Germinal center (tissue), 1 donor: ENCODE measurements around the gene NNAT.
"Not testable (repeated sequence)": the region's sequence is repeated elsewhere in the genome, so short reads cannot be mapped to it uniquely, and the experiment has no call there.

Experiments used
- DNase-seq: peaks from one replicate; pipeline ENCODE4 v3.0.0; 2012; ENCODE audit warnings: mixed read lengths, low spot score

The NNAT gene

DNA sequence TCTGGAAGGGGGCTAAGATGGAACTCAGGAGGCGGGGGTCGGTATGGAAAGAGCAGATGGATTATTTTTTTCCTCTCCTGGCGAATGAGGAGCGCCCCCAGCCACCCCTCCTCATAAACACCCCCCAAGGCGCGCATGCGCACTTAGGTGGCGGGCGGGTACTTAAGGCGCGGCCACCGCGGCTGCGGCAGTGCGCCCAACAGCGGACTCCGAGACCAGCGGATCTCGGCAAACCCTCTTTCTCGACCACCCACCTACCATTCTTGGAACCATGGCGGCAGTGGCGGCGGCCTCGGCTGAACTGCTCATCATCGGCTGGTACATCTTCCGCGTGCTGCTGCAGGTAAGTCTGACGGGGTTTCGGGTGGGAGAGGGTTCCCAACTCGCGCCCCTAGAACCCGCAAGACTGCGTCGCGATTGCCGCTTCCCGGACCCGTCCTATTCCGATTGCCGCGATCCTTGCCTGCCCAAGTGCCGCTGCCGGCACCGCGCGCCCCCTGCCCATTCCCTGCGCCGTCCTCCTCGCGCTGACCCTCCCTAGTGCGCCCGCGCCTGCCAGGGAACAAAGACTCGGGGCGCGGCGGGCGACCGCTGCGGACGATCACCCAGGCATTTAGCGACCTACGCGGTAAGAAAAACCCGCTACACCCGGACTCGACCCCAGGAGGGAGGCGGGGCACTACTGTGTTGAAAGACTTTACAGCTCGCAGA is at the start of gene NNAT:
TSS of gene NNAT (plus strand) at position 190 of the 711 bp plus-strand sequence. CDS start at position 272, 82 bp downstream.
- no peak for DNase-seq

GRCh38 chr20:37471741-37472235 is 49.3 kb upstream of the NNAT start:
- DNase-seq: no peak

DNA sequence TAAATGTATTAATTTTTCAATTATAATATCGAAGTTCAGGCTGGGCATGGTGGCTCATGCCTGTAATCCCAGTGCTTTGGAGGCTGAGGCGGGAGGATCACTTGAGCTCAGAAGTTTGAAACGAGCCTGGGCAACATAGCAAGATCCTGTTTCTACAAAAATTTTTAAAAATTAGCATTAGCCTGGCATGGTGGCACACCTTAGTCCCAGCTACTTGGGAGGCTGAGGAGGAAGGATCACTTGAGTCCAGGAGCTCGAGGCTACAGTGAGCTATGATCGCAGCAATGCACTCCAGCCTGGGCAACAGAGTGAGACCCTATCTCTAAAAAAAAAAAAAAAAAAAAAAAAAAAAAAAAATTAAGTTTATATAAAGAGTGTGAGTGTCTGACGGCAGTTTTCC is 48.6 kb upstream of the NNAT start:
- not testable (repeated sequence) for DNase-seq

GRCh38 chr20:37473249-37474000 is 47.6 kb upstream of the NNAT start:
- DNase-seq: no peak

GRCh38 chr20:37474386-37474785 is 46.7 kb upstream of the NNAT start:
- no peak for DNase-seq

DNA sequence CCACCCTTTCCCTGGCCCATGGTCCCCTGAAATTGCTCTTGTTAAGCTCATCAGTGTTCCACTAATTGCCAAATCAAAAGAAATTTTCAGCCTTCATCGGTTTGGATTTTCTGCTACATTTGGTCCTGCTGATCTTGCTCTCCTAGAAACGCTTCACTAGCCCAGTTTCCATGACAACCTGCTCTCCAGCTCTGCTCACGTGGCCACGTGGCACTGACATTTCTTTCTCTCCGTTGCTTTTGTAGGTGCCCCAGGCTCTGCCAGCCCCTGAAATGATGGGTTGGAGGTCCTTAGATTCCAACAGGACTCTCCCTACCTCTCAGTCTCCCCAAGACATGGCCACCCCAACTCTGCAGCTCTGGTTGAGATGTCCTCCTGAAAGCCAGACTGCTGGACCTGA is 45.8 kb upstream of the NNAT start:
- no peak for DNase-seq

GRCh38 chr20:37477041-37477440 is 44.0 kb upstream of the NNAT start:
- no peak for DNase-seq

- no peak for DNase-seq
Measured at GRCh38 chr20:37479266-37479665, 41.8 kb upstream of the NNAT start.

- DNase-seq: no peak
Measured at GRCh38 chr20:37479925-37480691, 40.9 kb upstream of the NNAT start.

DNA sequence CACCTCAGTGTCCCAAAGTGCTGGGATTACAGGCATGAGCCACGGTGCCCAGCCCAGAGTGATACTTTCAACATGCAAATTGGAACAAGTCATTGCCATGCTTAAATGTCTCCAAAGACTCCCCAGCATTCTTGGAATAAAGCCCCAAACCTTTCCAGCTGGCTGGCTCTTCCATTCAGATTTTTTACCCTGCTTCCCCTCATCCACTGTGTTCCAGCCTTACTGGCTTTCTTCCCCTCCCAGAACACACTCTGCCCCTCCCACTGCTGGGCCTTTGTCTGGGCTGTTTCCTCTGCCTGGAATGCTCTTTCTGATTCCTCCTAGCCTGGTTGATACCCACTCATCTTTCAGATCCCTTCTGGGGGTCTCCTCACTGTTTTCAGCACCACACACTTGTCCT is 40.1 kb upstream of the NNAT start:
- no peak for DNase-seq

DNA sequence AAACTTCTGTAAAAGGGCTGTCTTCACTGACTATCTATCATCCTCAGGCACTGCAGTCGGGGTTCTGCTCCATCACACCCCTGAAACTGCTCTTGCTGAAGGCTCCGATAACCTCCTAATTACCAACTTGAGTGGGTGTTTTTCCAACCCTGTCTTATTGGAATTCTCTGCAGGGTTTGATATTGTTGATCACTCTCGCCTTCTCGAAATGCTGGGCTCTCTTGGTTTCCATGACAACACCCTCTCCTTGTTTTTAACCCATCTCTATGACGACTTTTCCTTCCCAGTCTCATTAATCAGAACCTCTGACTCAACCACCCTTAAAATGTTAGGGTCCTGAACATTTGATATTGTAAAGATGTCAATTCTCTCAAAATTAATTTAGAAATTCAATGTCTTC is 39.4 kb upstream of the NNAT start:
- DNase-seq: no peak

DNA sequence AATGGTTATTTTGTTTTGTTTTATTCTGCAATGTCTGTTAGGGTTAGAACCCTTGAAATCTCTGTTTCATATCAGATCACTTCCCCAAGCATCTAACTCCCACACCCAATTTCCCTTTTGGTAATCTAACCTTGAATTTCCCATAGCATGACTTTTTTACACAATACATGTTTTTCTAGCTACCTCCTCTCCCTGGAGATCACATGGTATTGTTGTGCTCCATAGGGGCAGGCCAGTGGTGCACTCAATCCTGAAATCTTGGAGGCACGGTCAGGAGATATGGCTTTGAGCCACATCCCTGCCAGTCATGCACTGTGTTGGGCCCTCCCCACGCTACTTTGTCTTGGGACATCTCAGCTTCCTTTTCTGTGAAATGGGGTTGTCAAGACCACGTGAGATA is 36.7 kb upstream of the NNAT start:
- no peak for DNase-seq

- not testable (repeated sequence) for DNase-seq
Measured at GRCh38 chr20:37486209-37486608, 34.8 kb upstream of the NNAT start.

DNA sequence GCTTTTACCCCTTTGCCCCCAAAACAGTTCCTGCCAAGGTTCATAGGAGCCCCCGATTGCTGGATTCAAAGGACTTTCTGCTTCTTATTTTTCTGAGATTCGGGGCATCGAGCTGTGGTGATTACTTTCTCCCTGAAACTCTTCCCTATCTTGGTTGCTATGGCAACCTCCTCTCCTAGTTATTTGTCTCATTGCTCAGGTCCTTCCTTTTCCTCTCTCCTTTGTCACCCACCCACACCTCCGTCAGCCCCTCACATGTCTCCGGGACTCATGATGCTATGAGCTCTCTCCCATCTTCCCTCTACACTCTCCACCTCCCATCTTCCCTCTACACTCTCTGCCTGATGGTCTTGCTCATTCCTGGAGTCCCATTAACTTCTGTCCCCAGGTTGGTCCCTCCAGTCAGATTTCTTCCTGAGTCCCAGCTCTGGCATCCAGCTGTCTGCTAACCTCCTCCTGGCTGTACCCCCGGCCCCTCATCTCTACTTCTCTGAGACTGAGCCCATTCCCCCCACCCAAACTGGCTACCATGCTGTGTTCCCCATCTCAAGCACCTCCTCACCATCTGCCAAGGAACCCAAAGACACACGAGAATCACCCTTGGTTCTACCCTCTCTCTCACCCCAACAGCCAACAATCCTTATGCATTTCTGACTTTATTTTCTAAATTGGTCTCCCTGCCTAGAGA is 30.2 kb upstream of the NNAT start:
- DNase-seq: no peak

- DNase-seq: no peak
Measured at GRCh38 chr20:37492096-37492625, 28.9 kb upstream of the NNAT start.

- no peak for DNase-seq
Measured at GRCh38 chr20:37492945-37493344, 28.1 kb upstream of the NNAT start.

DNA sequence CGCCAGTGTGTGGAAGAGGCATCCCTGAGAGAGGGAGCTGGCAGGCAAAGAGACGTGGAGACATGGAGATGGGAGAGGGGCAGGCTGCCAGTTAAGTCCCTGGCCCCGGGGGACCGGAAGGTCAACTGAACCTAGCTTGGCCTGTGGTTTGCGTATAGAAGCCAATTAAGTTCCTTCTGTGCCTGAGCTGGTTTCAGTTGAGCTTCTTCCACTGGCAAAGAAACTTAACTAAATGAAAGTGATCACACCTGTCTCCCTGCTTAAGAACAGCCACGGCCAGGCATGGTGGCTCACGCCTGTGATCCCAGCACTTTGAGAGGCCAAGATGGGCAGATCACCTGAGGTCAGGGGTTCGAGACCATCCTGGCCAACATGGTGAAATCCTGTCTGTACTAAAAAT is 26.7 kb upstream of the NNAT start:
- DNase-seq: no peak

GRCh38 chr20:37494796-37495195 is 26.3 kb upstream of the NNAT start:
- no peak for DNase-seq

DNA sequence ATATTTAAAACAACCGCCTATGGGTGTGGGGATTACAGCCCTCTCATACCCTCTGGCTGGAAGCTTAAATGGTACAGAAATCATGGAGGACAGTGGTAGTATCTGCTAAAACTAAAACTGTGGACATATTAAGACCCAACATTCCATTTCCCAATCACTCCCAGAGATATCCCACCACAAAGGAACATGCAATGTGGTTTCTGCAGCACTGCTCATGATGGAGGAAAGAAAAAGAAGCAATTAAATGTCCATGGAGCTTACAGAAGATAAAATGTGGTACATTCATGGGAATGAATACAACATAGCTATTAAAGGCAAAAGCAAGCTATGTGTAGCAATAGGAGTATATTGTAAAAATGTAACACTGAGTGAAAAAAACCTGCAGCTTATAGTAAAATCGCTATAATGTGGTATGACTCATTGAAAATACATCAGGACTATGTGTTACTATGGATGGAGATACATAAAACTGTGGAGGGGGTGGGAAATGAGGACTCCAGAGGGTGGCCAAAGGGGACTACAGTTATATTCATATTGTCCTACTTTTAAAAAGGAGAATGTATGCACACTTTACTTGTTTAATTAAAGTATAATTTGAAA is 22.9 kb upstream of the NNAT start:
- no peak for DNase-seq

DNA sequence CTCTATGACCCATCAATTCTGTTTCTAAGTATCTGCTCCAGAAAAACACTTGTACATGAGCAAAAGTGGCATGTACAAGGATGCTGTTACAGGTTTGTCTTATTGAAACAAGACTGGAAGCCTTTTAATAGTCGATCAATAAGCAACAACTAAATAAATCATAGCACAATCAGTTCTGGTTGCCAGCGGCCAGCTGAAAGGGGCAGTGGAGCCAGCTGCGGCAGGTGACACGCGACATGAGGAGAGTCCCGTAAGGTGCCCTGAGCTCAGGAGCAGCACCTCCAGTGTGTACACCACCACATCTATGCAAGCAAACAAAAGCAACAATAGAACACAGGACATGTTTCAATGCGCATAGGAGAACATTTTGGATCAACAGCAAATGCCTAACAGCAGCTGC is 20.7 kb upstream of the NNAT start:
- DNase-seq: no peak

DNA sequence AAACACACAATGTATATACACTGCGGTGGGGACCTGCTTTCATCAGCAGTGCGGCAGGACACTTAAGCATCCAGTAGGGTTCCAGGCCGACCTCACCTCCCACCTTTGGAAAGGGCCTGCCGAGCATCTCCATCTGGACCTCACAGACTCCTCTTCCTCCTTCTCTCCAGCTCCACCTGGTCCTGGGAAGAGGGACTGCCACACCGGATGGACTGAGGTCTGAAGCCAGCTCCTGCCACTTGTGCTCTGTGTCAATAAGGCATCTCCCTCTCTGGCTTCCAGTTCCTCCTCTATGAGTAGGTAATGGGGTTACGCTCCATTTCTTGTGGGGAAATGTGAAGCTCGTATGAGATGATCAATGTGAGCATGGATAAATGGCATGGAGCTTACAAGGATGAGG is 19.1 kb upstream of the NNAT start:
- DNase-seq: no peak
